CD4-positive, CD25-positive, alpha-beta regulatory T cell (primary cell): ENCODE measurements around the gene C12orf43. TPM values are rescaled to one million over a fixed set of nuclear protein-coding genes. Genes with fewer than 3 reads are reported as not detected.

Experiments used
- ATAC-seq, 2 donors: fragments of 150-1000 bp; cut with Tn5 transposase; one replicate each; pipeline ENCODE4 v1.10.0; 2021; ENCODE audit warnings: low read depth in 2 of 2, moderate number of reproducible peaks in 2 of 2, moderate library complexity in 1 of 2
- DNase-seq, 3 donors: peaks; one replicate each; pipeline versions ENCODE4 v3.0.0 to v3.0.0-alpha.2; 2012 to 2022; ENCODE audit warnings: mixed read lengths in 1 of 3
- H3K27ac ChIP-seq: one replicate; pipeline ENCODE4 v1.7.0; 2013; ENCODE audit warnings: mild to moderate bottlenecking, low read length; ENCODE audit not compliant: insufficient read depth, poor library complexity, severe bottlenecking
- H3K27me3 ChIP-seq: one replicate; pipeline ENCODE4 v1.7.0; 2013; ENCODE audit warnings: low read length; ENCODE audit not compliant: control insufficient read depth, insufficient read depth
- H3K36me3 ChIP-seq: one replicate; pipeline ENCODE4 v1.7.0; 2013; ENCODE audit warnings: mild to moderate bottlenecking, low read length, moderate library complexity; ENCODE audit not compliant: control insufficient read depth, insufficient read depth
- H3K4me1 ChIP-seq: 2 replicates; pipeline ENCODE4 v1.7.0; 2013; ENCODE audit warnings: mild to moderate bottlenecking, low read length; ENCODE audit not compliant: insufficient read depth, control insufficient read depth, poor library complexity, severe bottlenecking
- H3K4me3 ChIP-seq: one replicate; pipeline ENCODE4 v1.7.0; 2013; ENCODE audit warnings: low read depth, mild to moderate bottlenecking, low read length, moderate library complexity
- H3K9me3 ChIP-seq, 2 experiments: 1 replicate in 1 of 2; 2 replicates in 1 of 2; pipeline ENCODE4 v1.7.0; 2013; ENCODE audit warnings: low read length in 2 of 2, mild to moderate bottlenecking in 1 of 2, moderate library complexity in 1 of 2; ENCODE audit not compliant: control insufficient read depth in 2 of 2
- H3K27ac Mint-ChIP-seq, 3 donors: one replicate each; pipeline ENCODE4 v1.8.0; 2020 to 2022; ENCODE audit warnings: mild to moderate bottlenecking in 3 of 3, mixed read lengths in 3 of 3, moderate library complexity in 2 of 3
- H3K27me3 Mint-ChIP-seq: one replicate; pipeline ENCODE4 v1.8.0; 2022; ENCODE audit warnings: mild to moderate bottlenecking, mixed read lengths
- H3K36me3 Mint-ChIP-seq: one replicate; pipeline ENCODE4 v1.8.0; 2020; ENCODE audit warnings: mixed read lengths
- H3K4me1 Mint-ChIP-seq, 4 donors: one replicate each; pipeline ENCODE4 v1.8.0; 2020 to 2022; ENCODE audit warnings: mixed read lengths in 4 of 4, mild to moderate bottlenecking in 1 of 4
- H3K4me3 Mint-ChIP-seq, 4 donors: one replicate each; pipeline ENCODE4 v1.8.0; 2020 to 2022; ENCODE audit warnings: mild to moderate bottlenecking in 4 of 4, mixed read lengths in 4 of 4, moderate library complexity in 3 of 4
- H3K9me3 Mint-ChIP-seq, 7 donors: one replicate each; pipeline ENCODE4 v1.8.0; 2020 to 2022; ENCODE audit warnings: mixed read lengths in 7 of 7, mild to moderate bottlenecking in 3 of 7, moderate library complexity in 2 of 7
- polyA plus RNA-seq, 4 donors: library from polyadenylated mRNA; unstranded; fragments of 300-500 nt; fragmentation: Illumina TruSeq; gene quantifications; one replicate each; pipeline ENCODE4 v1.2.3, GENCODE V29; 2021
- total RNA-seq: library from RNA; stranded (reverse); gene quantifications from one replicate; pipeline ENCODE4 v1.2.3, GENCODE V29; 2022

The C12orf43 gene
- total and polyA plus RNA-seq, 5 donors from 2014 or later = 12.1 to 16.1 (median 15.0) TPM

GRCh38 chr12:120955232-120955631, 61.1 kb downstream of the C12orf43 start:
- Histone ChIP-seq H3K4me3 (no peak overlapping the region), H3K27me3 (no peaks in the 10 kb centered on the region), H3K9me3 (no peaks in the 10 kb centered on the region), H3K36me3 (no peaks in the 10 kb centered on the region), H3K27ac (no peak overlapping the region), H3K4me1 (peaks cover 6% of the 10 kb centered on the region)
- H3K36me3 Mint-ChIP-seq = no peaks in the 10 kb centered on the region
- no peak overlapping the region for H3K27ac Mint-ChIP-seq
- DNase-seq (no peak), ATAC-seq (no peak)
- H3K9me3 Mint-ChIP-seq = no peaks in the 10 kb centered on the region
- no peak overlapping the region for H3K4me3 Mint-ChIP-seq
- peaks cover 6% of the 10 kb centered on the region for H3K27me3 Mint-ChIP-seq
- H3K4me1 Mint-ChIP-seq = peaks cover 0 to 12% (median 5%) of the 10 kb centered on the region in 4 donors

GRCh38 chr12:120950807-120951206, 65.5 kb downstream of the C12orf43 start:
- peaks cover 6% of the 10 kb centered on the region for H3K27me3 Mint-ChIP-seq
- no peaks in the 10 kb centered on the region for H3K4me1 Mint-ChIP-seq
- no peaks in the 10 kb centered on the region for H3K36me3 ChIP-seq
- no peaks in the 10 kb centered on the region for H3K4me1 ChIP-seq
- no peaks in the 10 kb centered on the region for H3K9me3 ChIP-seq
- no peak overlapping the region for H3K4me3 Mint-ChIP-seq
- no peak overlapping the region for H3K27ac Mint-ChIP-seq
- no peaks in the 10 kb centered on the region for H3K36me3 Mint-ChIP-seq
- peaks cover 0 to 1% (median 0%) of the 10 kb centered on the region in 7 donors for H3K9me3 Mint-ChIP-seq
- no peaks in the 10 kb centered on the region for H3K27me3 ChIP-seq
- H3K4me3 ChIP-seq = no peak overlapping the region
- ATAC-seq = no peak
- H3K27ac ChIP-seq = no peak overlapping the region
- no peak for DNase-seq

Other genes starting within 250 kb of the C12orf43 start
- 46.7 TPM for gene SPPL3, start 112.1 kb downstream of the C12orf43 start, total RNA-seq
- 10 to 100 TPM; 15.5 to 34.0 (median 20.5) TPM for gene SPPL3, start 112.1 kb downstream of the C12orf43 start, polyA plus RNA-seq
- gene HNF1A, start 37.9 kb downstream of the C12orf43 start, total RNA-seq = not detected
- not detected for gene HNF1A, start 37.9 kb downstream of the C12orf43 start, polyA plus RNA-seq
- 19.3 TPM for gene OASL, start 22.8 kb upstream of the C12orf43 start, total RNA-seq
- gene OASL, start 22.8 kb upstream of the C12orf43 start, polyA plus RNA-seq = 10 to 100 TPM in 2 of 4 donors, 1 to 10 TPM in 2; 9.0 to 15.9 (median 10.8) TPM
- gene P2RX7, start 116.4 kb upstream of the C12orf43 start, total RNA-seq = 23.5 TPM
- 1 to 10 TPM; 3.4 to 7.5 (median 5.7) TPM for gene P2RX7, start 116.4 kb upstream of the C12orf43 start, polyA plus RNA-seq
- gene P2RX4, start 193.6 kb upstream of the C12orf43 start, total RNA-seq = 38.1 TPM
- gene P2RX4, start 193.6 kb upstream of the C12orf43 start, polyA plus RNA-seq = 10 to 100 TPM; 27.8 to 33.7 (median 28.4) TPM